Cardiac ventricle fibroblast (primary cell): ENCODE results near the gene GABRA1. TPM values are rescaled to one million over a fixed set of nuclear protein-coding genes. Genes with fewer than 3 reads are reported as not detected.

Experiments used
- total RNA-seq: library from RNA; depleted of rRNA; stranded (reverse); fragments of >200 nt; gene quantifications from 2 replicates; pipeline ENCODE4 v1.2.3, GENCODE V29; 2015

Gene GABRA1
- total RNA-seq, result not detected in 2 replicates

DNA sequence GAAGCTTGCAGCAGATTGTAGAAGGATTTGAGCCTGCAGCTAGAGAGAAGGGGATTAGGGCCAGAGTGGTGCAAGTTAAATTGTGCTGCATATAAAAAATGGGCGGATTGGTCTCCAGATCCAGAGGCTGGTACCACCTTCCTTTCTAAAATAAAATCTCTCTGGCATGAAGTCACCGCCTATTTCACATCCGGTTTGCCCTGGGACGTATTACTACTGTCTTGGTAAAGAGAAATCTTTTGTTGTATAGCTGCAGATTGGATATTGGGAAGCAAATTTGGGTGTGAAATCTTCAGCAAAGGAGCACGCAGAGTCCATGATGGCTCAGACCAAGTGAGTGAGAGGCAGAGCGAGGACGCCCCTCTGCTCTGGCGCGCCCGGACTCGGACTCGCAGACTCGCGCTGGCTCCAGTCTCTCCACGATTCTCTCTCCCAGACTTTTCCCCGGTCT is at the start of gene GABRA1:
Gene GABRA1, plus strand, starts transcription at position 180 of the 451 bp plus-strand sequence. CDS start 2,691 bp downstream, outside the sequence.

Other genes with a start within 250 kb of the GABRA1 start
- not detected in 2 replicates for gene GABRA6, start 162.4 kb upstream of the GABRA1 start, total RNA-seq
- gene GABRG2, start 219.7 kb downstream of the GABRA1 start, total RNA-seq, result 0.06 TPM in 1 of 2 replicates, not detected in the other